Measurements from ENCODE around the gene TMEM161A.

DNA sequence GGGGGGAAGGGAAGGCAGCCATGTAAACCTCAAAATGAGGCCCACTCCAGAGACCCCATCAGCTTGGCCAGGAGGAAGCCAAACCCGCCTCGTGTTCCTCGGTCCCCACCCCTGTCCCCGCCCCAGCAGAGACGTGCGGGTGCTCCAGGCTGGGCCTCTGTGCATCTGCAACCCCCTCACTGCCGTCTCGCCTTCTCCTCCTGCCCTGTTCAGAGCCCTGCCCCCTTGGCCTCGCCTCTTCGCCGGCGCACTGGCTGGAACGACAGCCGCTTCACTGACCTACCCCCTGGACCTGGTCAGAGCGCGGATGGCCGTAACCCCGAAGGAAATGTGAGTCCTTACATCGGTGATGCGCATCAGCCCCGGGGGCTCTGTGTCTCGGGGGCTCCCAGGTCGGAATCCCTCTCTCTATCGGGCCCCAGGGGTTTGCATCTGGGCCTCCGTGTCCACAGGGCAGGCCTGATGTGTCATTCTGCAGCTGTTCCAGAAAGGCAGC, 32.2 kb downstream of the TMEM161A start:
- TF ChIP-seq, protein P1, sequence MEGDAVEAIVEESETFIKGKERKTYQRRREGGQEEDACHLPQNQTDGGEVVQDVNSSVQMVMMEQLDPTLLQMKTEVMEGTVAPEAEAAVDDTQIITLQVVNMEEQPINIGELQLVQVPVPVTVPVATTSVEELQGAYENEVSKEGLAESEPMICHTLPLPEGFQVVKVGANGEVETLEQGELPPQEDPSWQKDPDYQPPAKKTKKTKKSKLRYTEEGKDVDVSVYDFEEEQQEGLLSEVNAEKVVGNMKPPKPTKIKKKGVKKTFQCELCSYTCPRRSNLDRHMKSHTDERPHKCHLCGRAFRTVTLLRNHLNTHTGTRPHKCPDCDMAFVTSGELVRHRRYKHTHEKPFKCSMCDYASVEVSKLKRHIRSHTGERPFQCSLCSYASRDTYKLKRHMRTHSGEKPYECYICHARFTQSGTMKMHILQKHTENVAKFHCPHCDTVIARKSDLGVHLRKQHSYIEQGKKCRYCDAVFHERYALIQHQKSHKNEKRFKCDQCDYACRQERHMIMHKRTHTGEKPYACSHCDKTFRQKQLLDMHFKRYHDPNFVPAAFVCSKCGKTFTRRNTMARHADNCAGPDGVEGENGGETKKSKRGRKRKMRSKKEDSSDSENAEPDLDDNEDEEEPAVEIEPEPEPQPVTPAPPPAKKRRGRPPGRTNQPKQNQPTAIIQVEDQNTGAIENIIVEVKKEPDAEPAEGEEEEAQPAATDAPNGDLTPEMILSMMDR (IDR thresholded peaks at IDR 0.05; ENCODE audit: low read depth, low read length), result no peak
- TF ChIP-seq EZH2phosphoT487 (IDR thresholded peaks at IDR 0.05; ENCODE audit: low read depth), result no peak

Measured in OCI-LY3 (cell line).